Body of pancreas (tissue), 4 donors: ENCODE results near the gene PRSS23.

Source experiments
- CTCF ChIP-seq, 7 experiments: fragments of 450-650 bp in 4 of 7; fragments of 200-600 bp in 3 of 7; sonication (generic) in 3 of 7; IDR thresholded peaks; one replicate each; pipeline ENCODE4 v1.5.1; 2016 to 2019; ENCODE audit warnings: antibody characterized with exemption in 7 of 7
- POLR2A ChIP-seq, 3 donors: fragments of 450-650 bp; IDR thresholded peaks; one replicate each; pipeline ENCODE4 v1.6.1; 2016; ENCODE audit warnings: antibody characterized with exemption in 3 of 3, mild to moderate bottlenecking in 2 of 3

DNA sequence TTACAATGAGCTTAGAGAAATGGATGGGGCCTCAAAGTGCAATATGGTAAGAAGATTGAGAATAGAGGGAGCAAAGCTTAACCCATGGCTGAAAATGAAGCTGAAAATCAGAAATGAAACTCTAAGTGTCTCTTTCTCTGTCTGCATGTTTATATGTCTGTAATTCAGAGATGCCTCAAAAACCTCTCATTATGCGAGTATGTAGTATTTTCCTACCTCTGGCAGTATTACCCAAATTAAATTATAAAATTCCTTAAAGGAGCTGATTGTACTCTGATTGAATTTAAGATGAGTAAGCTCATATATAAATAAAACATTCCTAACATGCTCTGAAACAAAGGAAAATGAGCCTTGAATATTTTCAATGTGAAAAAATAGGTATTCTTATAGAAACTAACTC is 39.8 kb upstream of the PRSS23 start:
- TF ChIP-seq CTCF (IDR thresholded peaks at IDR 0.05) (no peak), POLR2A (IDR thresholded peaks at IDR 0.05) (no peak)
